Neuronal stem cell (in vitro differentiated cells): ENCODE results near the gene MYO15B.

ENCODE experiments used
- DNase-seq: peaks from one replicate; pipeline ENCODE4 v3.0.0-alpha.2; 2013; ENCODE audit warnings: low spot score
- H2AFZ ChIP-seq: one replicate; pipeline ENCODE4 v1.6.1; 2013; ENCODE audit warnings: mild to moderate bottlenecking, low read length, inconsistent platforms
- H2AK5ac ChIP-seq: 2 replicates; pipeline ENCODE4 v1.6.1; 2013; ENCODE audit warnings: low read depth, mild to moderate bottlenecking, inconsistent platforms, low read length, moderate library complexity, mixed read lengths
- H2BK120ac ChIP-seq: 2 replicates; pipeline ENCODE4 v1.6.1; 2013; ENCODE audit warnings: low read depth, mild to moderate bottlenecking, inconsistent platforms, low read length, moderate library complexity, mixed read lengths
- H2BK12ac ChIP-seq: one replicate; pipeline ENCODE4 v1.6.1; 2013; ENCODE audit warnings: low read length, inconsistent platforms
- H2BK15ac ChIP-seq: 2 replicates; pipeline ENCODE4 v1.6.1; 2013; ENCODE audit warnings: mild to moderate bottlenecking, low read length, inconsistent platforms, mixed read lengths
- H2BK5ac ChIP-seq: one replicate; pipeline ENCODE4 v1.6.1; 2013; ENCODE audit warnings: inconsistent platforms, mild to moderate bottlenecking, low read length, moderate library complexity
- H3K14ac ChIP-seq: one replicate; pipeline ENCODE4 v1.6.1; 2013; ENCODE audit warnings: low read length, inconsistent platforms
- H3K18ac ChIP-seq: 2 replicates; pipeline ENCODE4 v1.6.1; 2013; ENCODE audit warnings: low read length, inconsistent platforms
- H3K23ac ChIP-seq: 2 replicates; pipeline ENCODE4 v1.6.1; 2013; ENCODE audit warnings: low read depth, mild to moderate bottlenecking, mixed read lengths, low read length, inconsistent platforms; ENCODE audit not compliant: poor library complexity
- H3K27ac ChIP-seq: replicated peaks from 3 replicates; pipeline ENCODE4 v1.5.1; 2013; ENCODE audit warnings: low read length, inconsistent platforms
- H3K27me3 ChIP-seq, 3 experiments: 2 replicates each; pipeline ENCODE4 v1.6.1; 2013; ENCODE audit warnings: low read length in 3 of 3, mild to moderate bottlenecking in 2 of 3, inconsistent platforms in 1 of 3, low read depth in 1 of 3, mixed read lengths in 1 of 3, moderate library complexity in 1 of 3; ENCODE audit not compliant: control insufficient read depth in 3 of 3, insufficient read depth in 3 of 3
- H3K36me3 ChIP-seq, 2 donors: replicated peaks in 1 of 2; 2 replicates each; pipeline ENCODE4 v1.6.1; 2013; ENCODE audit warnings: low read length in 2 of 2; ENCODE audit not compliant: control insufficient read depth in 2 of 2, insufficient read depth in 2 of 2
- H3K4ac ChIP-seq: 2 replicates; pipeline ENCODE4 v1.6.1; 2013; ENCODE audit warnings: inconsistent platforms, mild to moderate bottlenecking, low read length, moderate library complexity
- H3K4me1 ChIP-seq, 2 donors: 1 replicate in 1 of 2; 2 replicates in 1 of 2; pipeline ENCODE4 v1.6.1; 2013; ENCODE audit warnings: low read length in 2 of 2, low read depth in 1 of 2; ENCODE audit not compliant: control insufficient read depth in 2 of 2, insufficient read depth in 1 of 2
- H3K4me2 ChIP-seq: one replicate; pipeline ENCODE4 v1.6.1; 2013; ENCODE audit warnings: mild to moderate bottlenecking, low read length, inconsistent platforms; ENCODE audit not compliant: insufficient read depth, poor library complexity, severe bottlenecking
- H3K4me3 ChIP-seq, 2 donors: 2 replicates each; pipeline ENCODE4 v1.5.1; 2013; ENCODE audit warnings: low read length in 2 of 2, mild to moderate bottlenecking in 2 of 2, inconsistent platforms in 1 of 2, moderate library complexity in 1 of 2
- H3K79me1 ChIP-seq: one replicate; pipeline ENCODE4 v1.6.1; 2013; ENCODE audit warnings: low read depth, mild to moderate bottlenecking, inconsistent platforms, low read length, moderate library complexity
- H3K9ac ChIP-seq: one replicate; pipeline ENCODE4 v1.6.1; 2013; ENCODE audit warnings: mild to moderate bottlenecking, low read depth, low read length, inconsistent platforms; ENCODE audit not compliant: poor library complexity
- H3K9me3 ChIP-seq, 2 donors: replicated peaks in 1 of 2; 2 replicates each; pipeline versions ENCODE3 to v1.6.1; 2013; ENCODE audit warnings: low read length in 2 of 2, mild to moderate bottlenecking in 2 of 2, inconsistent platforms in 1 of 2, low read depth in 1 of 2, mixed read lengths in 1 of 2, moderate library complexity in 1 of 2; ENCODE audit not compliant: control insufficient read depth in 2 of 2, insufficient read depth in 1 of 2
- H4K8ac ChIP-seq: one replicate; pipeline ENCODE4 v1.6.1; 2013; ENCODE audit warnings: low read depth, mild to moderate bottlenecking, inconsistent platforms, low read length, moderate library complexity
- H4K91ac ChIP-seq: one replicate; pipeline ENCODE4 v1.6.1; 2013; ENCODE audit warnings: low read length, low read depth, mild to moderate bottlenecking, inconsistent platforms; ENCODE audit not compliant: poor library complexity
- WGBS, 2 donors: extraction: QIAGEN DNeasy Blood & Tissue Kit; methylation state at CpG; one replicate each; pipeline ENCODE4 v1.1.7; 2013; ENCODE audit warnings: missing lambda C conversion rate in 2 of 2, mixed read lengths in 1 of 2; ENCODE audit not compliant: insufficient read length in 2 of 2, insufficient replicate concordance in 1 of 2; ENCODE audit errors: extremely low coverage in 2 of 2; 5-methylcytosine and 5-hydroxymethylcytosine counted together

Gene MYO15B

DNA sequence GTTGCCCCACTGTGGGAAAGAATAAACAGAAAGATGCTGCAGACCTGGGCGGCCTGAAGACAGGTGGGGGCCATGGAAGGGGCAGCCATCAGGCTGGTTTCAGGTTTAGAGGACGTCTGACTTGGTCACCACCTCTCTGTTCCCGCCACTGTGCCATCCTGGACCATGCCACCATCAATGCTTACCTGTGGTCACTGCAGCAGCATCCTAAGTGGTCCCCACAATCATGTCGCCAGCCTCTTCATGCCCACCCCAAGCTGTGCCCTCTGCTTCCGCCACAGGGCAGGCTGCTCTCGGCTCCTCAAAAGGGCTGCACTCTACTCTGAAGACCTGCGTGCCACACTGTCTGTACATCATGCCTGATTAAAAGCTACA lies 56.0 kb downstream of the MYO15B start:
- no CpG with 5 or more reads among the region's 7 CpGs for WGBS, 2 donors
- peaks cover 7% of the 10 kb centered on the region for H3K79me1 ChIP-seq
- no peak overlapping the region for H4K8ac ChIP-seq
- no peak overlapping the region for H3K27ac ChIP-seq
- H3K27me3 ChIP-seq = no peaks in the 10 kb centered on the region
- H3K4ac ChIP-seq = no peak overlapping the region
- no peak overlapping the region for H3K9ac ChIP-seq
- H3K36me3 ChIP-seq = peaks cover 4 to 19% of the 10 kb centered on the region in 2 donors
- no peak for DNase-seq
- H4K91ac ChIP-seq = no peak overlapping the region
- H3K4me3 ChIP-seq = no peak overlapping the region
- H3K4me1 ChIP-seq = no peaks in the 10 kb centered on the region
- H2AFZ ChIP-seq = no peak overlapping the region
- H3K4me2 ChIP-seq = no peak overlapping the region
- H3K23ac ChIP-seq = no peak overlapping the region
- no peak overlapping the region for H2AK5ac ChIP-seq
- H3K14ac ChIP-seq = no peak overlapping the region
- no peak overlapping the region for H3K18ac ChIP-seq
- H2BK12ac ChIP-seq = no peak overlapping the region
- H3K9me3 ChIP-seq = peaks cover 0 to 4% of the 10 kb centered on the region in 2 donors
- H2BK15ac ChIP-seq = no peak overlapping the region
- H2BK5ac ChIP-seq = no peak overlapping the region
- no peak overlapping the region for H2BK120ac ChIP-seq

DNA sequence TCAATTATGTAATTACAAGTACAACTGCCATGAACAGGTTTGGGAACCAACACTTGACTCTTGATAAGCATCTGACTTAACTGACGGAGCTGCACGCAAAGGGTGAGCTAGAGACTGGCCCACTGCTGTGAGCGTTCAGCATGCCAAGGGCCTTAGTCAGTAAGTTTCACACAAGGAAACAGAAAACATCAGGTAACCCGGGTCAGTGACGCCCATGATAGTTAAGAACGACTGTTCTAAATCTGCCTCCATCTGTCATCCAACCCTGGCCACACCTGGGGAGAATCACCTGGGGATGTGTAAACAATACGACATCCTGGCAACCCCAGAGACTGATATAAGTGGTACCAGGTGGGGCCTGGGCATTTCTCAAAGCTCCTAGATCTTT lies 57.9 kb downstream of the MYO15B start:
- no peaks in the 10 kb centered on the region for H3K4me1 ChIP-seq
- peaks cover 10 to 34% of the 10 kb centered on the region in 2 donors for H3K36me3 ChIP-seq
- WGBS, 2 donors = no CpG with 5 or more reads among the region's 7 CpGs

DNA sequence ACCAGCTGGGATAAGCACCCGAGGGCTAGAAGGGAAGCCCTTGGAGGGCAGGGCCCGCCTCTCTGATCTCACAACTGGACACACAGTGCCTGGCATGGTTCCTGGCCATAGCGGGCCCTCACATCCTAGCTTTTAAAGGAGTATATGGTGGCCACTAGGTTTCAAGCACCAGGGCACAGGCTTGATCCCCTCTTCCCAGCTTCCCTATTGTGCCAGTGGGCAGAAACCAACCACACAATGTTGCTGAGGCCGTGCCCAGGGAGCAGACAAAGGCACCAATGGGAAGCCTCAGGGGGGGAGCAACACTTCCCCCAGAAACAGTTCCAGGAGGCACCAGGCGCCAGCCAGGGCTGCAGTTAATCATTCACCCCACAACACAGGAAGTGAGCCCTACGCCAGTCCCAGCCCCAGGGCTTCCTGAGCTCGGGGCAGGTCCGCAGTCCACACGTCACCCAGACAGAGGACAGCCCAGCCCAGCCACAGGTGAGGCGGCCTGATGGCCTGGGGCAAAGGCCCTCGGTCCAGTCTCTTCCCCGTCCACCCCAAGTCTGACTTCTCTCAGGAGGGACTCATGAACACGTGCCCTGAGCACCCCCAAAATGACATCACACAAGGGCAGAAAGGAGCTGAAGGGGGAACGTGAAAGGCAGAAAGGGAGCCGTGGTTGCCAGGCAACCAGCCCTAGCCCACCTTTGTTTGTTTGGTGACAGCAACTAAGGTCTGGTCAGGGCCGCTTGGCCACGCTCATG lies 58.5 kb downstream of the MYO15B start:
- H3K9me3 ChIP-seq = peaks cover 0 to 4% of the 10 kb centered on the region in 2 donors
- no peak overlapping the region for H3K4ac ChIP-seq
- DNase-seq = no peak
- H3K79me1 ChIP-seq = peaks cover 3% of the 10 kb centered on the region
- H2BK12ac ChIP-seq = no peak overlapping the region
- H4K8ac ChIP-seq = no peak overlapping the region
- H2BK5ac ChIP-seq = no peak overlapping the region
- H3K9ac ChIP-seq = no peak overlapping the region
- no peak overlapping the region for H2BK15ac ChIP-seq
- no CpG with 5 or more reads among the region's 17 CpGs for WGBS, 2 donors
- H3K27me3 ChIP-seq = no peaks in the 10 kb centered on the region
- no peak overlapping the region for H2AFZ ChIP-seq
- no peak overlapping the region for H3K4me2 ChIP-seq
- no peak overlapping the region for H2AK5ac ChIP-seq
- no peak overlapping the region for H3K4me3 ChIP-seq
- H3K27ac ChIP-seq = no peak overlapping the region
- H2BK120ac ChIP-seq = no peak overlapping the region
- H3K36me3 ChIP-seq = peaks cover 13 to 39% of the 10 kb centered on the region in 2 donors
- H3K4me1 ChIP-seq = no peaks in the 10 kb centered on the region
- no peak overlapping the region for H4K91ac ChIP-seq
- no peak overlapping the region for H3K14ac ChIP-seq
- no peak overlapping the region for H3K23ac ChIP-seq
- H3K18ac ChIP-seq = no peak overlapping the region

More for the DNA sequence above, 57.9 kb downstream of the MYO15B start:
- Histone ChIP-seq H3K79me1 (peaks cover 7% of the 10 kb centered on the region), H3K27me3 (no peaks in the 10 kb centered on the region), H3K4me3 (no peak overlapping the region), H3K14ac (no peak overlapping the region), H2BK12ac (no peak overlapping the region), H4K91ac (no peak overlapping the region), H2BK120ac (no peak overlapping the region), H3K9me3 (peaks cover 0 to 4% of the 10 kb centered on the region in 2 donors), H3K23ac (no peak overlapping the region), H2AFZ (no peak overlapping the region), H2BK5ac (no peak overlapping the region), H2AK5ac (no peak overlapping the region), H3K27ac (no peak overlapping the region), H3K9ac (no peak overlapping the region), H3K4me2 (no peak overlapping the region), H3K4ac (no peak overlapping the region), H4K8ac (no peak overlapping the region), H3K18ac (no peak overlapping the region), H2BK15ac (no peak overlapping the region)
- DNase-seq = no peak

DNA sequence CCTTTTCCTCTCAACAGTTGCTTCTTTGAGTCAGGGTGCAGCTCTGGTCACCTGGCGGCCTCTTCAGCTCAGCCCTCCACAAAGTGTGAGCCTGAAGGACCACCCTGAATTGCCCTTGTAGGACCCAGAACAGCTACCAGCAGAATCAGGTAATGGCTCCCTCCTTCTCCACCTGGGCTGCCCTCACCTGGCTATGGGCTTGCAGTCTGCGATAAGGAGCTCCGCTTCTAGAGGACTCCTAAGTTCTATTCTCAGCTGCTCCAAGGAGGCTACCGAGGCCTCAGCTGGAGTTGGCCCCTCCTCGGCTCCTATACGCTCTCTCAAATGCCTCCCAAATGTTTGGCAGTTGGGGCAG lies 59.0 kb downstream of the MYO15B start:
- Histone ChIP-seq H3K9me3 (peaks cover 0 to 2% of the 10 kb centered on the region in 2 donors), H3K18ac (no peak overlapping the region), H2BK5ac (no peak overlapping the region), H3K14ac (no peak overlapping the region), H3K4me3 (no peak overlapping the region), H3K9ac (no peak overlapping the region), H2BK120ac (no peak overlapping the region), H2BK12ac (no peak overlapping the region), H4K91ac (no peak overlapping the region), H3K23ac (no peak overlapping the region), H2AFZ (no peak overlapping the region), H3K27ac (no peak overlapping the region), H3K4me1 (no peaks in the 10 kb centered on the region), H4K8ac (no peak overlapping the region), H2AK5ac (no peak overlapping the region), H3K36me3 (peaks cover 13 to 43% of the 10 kb centered on the region in 2 donors), H3K4ac (no peak overlapping the region), H3K79me1 (peaks cover 3% of the 10 kb centered on the region), H3K4me2 (no peak overlapping the region), H2BK15ac (no peak overlapping the region), H3K27me3 (no peaks in the 10 kb centered on the region)
- no peak for DNase-seq
- WGBS, 2 donors = no CpG with 5 or more reads among the region's 6 CpGs
